Lower leg skin (tissue), 4 donors: ENCODE data around the gene ZSWIM4. TPM values are rescaled to one million over a fixed set of nuclear protein-coding genes. Genes with fewer than 3 reads are reported as not detected.
"Not testable (repeated sequence)": the region's sequence is repeated elsewhere in the genome, so short reads cannot be mapped to it uniquely, and the experiment has no call there.

Source experiments
- DNase-seq, 2 donors: peaks; one replicate each; pipeline ENCODE4 v3.0.0-alpha.2; 2019; ENCODE audit warnings: low spot score in 2 of 2
- H3K4me3 ChIP-seq: fragments of 200-600 bp; sonication (generic); 2 replicates; pipeline ENCODE4 v1.5.1; 2017; ENCODE audit warnings: mild to moderate bottlenecking, low read depth; ENCODE audit not compliant: poor library complexity, severe bottlenecking
- CTCF ChIP-seq, 3 donors: fragments of 450-650 bp; IDR thresholded peaks; one replicate each; pipeline ENCODE4 v1.5.1; 2016; ENCODE audit warnings: antibody characterized with exemption in 3 of 3, mild to moderate bottlenecking in 3 of 3, moderate library complexity in 2 of 3
- POLR2A ChIP-seq, 2 donors: fragments of 450-650 bp; IDR thresholded peaks; one replicate each; pipeline ENCODE4 v1.6.1; 2016 to 2017; ENCODE audit warnings: antibody characterized with exemption in 2 of 2, mild to moderate bottlenecking in 1 of 2, moderate library complexity in 1 of 2
- WGBS, 2 donors: methylation state at CpG; one replicate each; pipeline ENCODE4 v1.1.5; 2018; 5-methylcytosine and 5-hydroxymethylcytosine counted together
- intact Hi-C: fragments of 100-400 bp; cut with DNase I; formaldehyde crosslinking; loops from one replicate; pipeline ENCODE4 v1.15.0; 2023; ENCODE audit warnings: low total_unique reads
- total RNA-seq, 4 donors: library from RNA; depleted of rRNA; stranded (reverse); fragments of >200 nt; gene quantifications; one replicate each; pipeline ENCODE4 v1.1.0, GENCODE V29; 2016

Gene ZSWIM4
- total RNA-seq, 4 donors from 2014 or later, result 22.3 to 29.9 (median 23.3) TPM

DNA sequence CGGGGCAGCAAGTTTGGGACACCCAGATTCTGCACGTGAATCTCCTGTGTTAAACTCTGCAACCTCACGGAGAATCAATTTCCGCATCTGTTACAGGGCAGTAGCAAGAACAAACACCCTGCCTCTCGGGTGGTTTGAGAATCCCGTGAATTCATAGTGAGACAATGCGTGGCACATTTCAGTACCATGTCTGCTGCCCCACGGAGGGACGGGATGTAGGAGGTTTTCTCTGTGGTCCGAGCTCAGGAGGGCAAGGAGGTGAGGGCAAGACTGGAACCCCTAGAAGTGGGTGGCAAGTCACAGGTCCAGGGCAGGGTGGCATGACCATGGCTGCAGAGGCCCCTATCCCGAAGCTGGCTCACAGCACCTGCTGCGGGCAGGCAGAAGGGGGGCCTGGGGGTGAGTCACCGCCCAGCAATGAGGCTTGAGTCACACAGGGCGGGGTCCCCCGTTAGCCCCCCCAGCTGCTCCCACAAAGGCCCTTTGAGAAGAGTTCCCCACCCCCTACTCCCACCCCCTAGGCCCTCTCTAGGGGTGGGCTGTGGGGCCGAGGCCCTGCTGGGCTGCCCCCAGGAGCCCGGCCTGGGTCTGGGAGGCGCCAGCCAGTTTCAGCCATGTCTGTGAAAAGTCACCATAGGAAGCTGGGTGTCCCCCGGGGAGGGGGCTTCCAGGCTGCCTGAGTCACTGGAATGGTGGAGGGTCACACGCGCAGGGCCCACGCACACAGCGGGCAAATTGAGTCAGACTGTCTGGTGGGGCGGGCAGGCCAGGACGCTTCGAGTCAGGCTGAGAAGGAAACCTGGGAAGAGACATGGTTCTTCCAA is 55.9 kb downstream of the ZSWIM4 start:
- peak; percentile 89 to 98 for DNase-seq
- TF ChIP-seq POLR2A (IDR thresholded peaks at IDR 0.05) (no peak), CTCF (IDR thresholded peaks at IDR 0.05) (peak in 1 of 3 donors; percentile 15)
- intact Hi-C loops, result loop anchor here (10.0 kb wide), 1 partner anchor 696 kb away; the partner anchor contains the start of genes IER2 and STX10
- WGBS, 2 donors, result 5 to 17% methylated on average over 21 of the region's 26 CpGs
- H3K4me3 ChIP-seq, result no peak overlapping the region

DNA sequence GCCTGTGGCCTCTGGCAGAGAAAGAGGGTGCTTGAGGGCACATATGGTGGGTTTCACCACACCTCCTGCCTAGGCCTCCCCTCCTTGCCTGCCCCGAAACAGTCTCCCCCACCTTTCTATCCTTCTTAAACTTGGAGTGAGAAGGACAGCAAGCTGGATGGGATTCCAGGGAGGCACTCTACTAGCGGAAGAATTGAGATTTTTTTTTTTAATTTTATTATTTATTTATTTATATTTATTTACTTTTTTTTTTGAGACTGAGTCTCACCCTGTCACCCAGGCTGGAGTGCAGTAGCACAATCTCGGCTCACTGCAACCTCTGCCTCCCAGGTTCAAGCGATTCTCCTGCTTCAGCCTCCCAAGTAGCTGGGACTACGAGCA is 56.5 kb downstream of the ZSWIM4 start:
- 51 to 55% methylated on average over 5 of the region's 5 CpGs for WGBS, 2 donors
- H3K4me3 ChIP-seq, DNase-seq: not testable (repeated sequence)
- intact Hi-C loops, result loop anchor here (10.0 kb wide), 1 partner anchor 697 kb away; the partner anchor contains the start of genes IER2 and STX10

- not testable (repeated sequence) for DNase-seq, H3K4me3 ChIP-seq
- WGBS, 2 donors, result 59 to 67% methylated on average over 12 of the region's 12 CpGs
- intact Hi-C loops, result loop anchor here (10.0 kb wide), 1 partner anchor 697 kb away; the partner anchor contains the start of genes IER2 and STX10
Observed at GRCh38 chr19:13852171-13852707, 57.0 kb downstream of the ZSWIM4 start.

DNA sequence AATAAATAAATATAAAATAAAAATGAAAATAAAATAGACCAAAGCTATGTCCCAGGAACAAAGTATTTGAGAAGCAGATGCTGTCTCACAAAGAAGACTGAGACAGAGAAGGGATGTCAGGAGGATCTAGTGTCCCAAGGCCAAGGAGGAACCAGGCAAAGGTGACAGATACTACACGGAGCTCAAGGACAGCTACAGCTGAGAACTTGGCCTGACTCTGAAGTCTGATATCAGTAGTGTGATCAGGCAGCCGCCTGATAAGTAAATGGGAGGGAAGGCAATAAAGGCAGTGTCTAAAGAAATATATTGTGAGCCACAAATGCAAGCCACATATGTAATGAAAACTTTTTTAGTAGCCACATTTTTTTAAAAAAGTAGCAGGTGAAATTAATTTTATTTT is 61.3 kb downstream of the ZSWIM4 start:
- TF ChIP-seq POLR2A (IDR thresholded peaks at IDR 0.05) (no peak), CTCF (IDR thresholded peaks at IDR 0.05) (no peak)
- WGBS, 2 donors, result 45 to 64% methylated on average over 2 of the region's 2 CpGs
- no peak for DNase-seq
- no peak overlapping the region for H3K4me3 ChIP-seq
- intact Hi-C loops, result loop anchor here (10.0 kb wide), 1 partner anchor 702 kb away; the partner anchor contains the start of genes IER2 and STX10

GRCh38 chr19:13859361-13859880 is 64.2 kb downstream of the ZSWIM4 start:
- intact Hi-C loops, result loop anchor here (10.0 kb wide), 1 partner anchor 705 kb away; the partner anchor contains the start of genes IER2 and STX10
- 93 to 95% methylated on average over 3 of the region's 3 CpGs for WGBS, 2 donors

More at GRCh38 chr19:13859361-13859880, 64.2 kb downstream of the ZSWIM4 start:
- no peak overlapping the region for H3K4me3 ChIP-seq
- no peak for TF ChIP-seq CTCF (IDR thresholded peaks at IDR 0.05)
- no peak for TF ChIP-seq POLR2A (IDR thresholded peaks at IDR 0.05)
- DNase-seq, result no peak
